NCI-H2171 treated with DMSO at 0.1 percent for 48 hours (cell line): ENCODE results near the gene RFTN1.
A peak's percentile ranks its signal among the peaks of the same experiment; 100 is the strongest.

Source experiments
- DNase-seq: peaks from one replicate; lab custom pipeline; 2025; lab: John Stamatoyannopoulos, UW

Gene RFTN1

GRCh38 chr3:16304061-16305010 is 209.2 kb downstream of the RFTN1 start:
- no peak for DNase-seq

GRCh38 chr3:16303037-16303575 is 210.4 kb downstream of the RFTN1 start:
- DNase-seq, result no peak

GRCh38 chr3:16302082-16302631 is 211.3 kb downstream of the RFTN1 start:
- DNase-seq, result no peak

GRCh38 chr3:16301507-16301906 is 212.0 kb downstream of the RFTN1 start:
- no peak for DNase-seq

GRCh38 chr3:16300881-16301359 is 212.6 kb downstream of the RFTN1 start:
- DNase-seq, result no peak

GRCh38 chr3:16300307-16300706 is 213.2 kb downstream of the RFTN1 start:
- DNase-seq, result no peak

GRCh38 chr3:16299746-16300145 is 213.8 kb downstream of the RFTN1 start:
- DNase-seq, result no peak

- no peak for DNase-seq
Observed at GRCh38 chr3:16298891-16299290, 214.6 kb downstream of the RFTN1 start.

- no peak for DNase-seq
Observed at GRCh38 chr3:16297997-16298885, 215.3 kb downstream of the RFTN1 start.

- no peak for DNase-seq
Observed at GRCh38 chr3:16295298-16295890, 218.1 kb downstream of the RFTN1 start.

GRCh38 chr3:16294844-16295243 is 218.7 kb downstream of the RFTN1 start:
- DNase-seq, result no peak

- no peak for DNase-seq
Observed at GRCh38 chr3:16290827-16291196, 222.7 kb downstream of the RFTN1 start.

- DNase-seq, result peak; percentile 58
Observed at GRCh38 chr3:16290007-16290826, 223.3 kb downstream of the RFTN1 start.

- no peak for DNase-seq
Observed at GRCh38 chr3:16289144-16289889, 224.2 kb downstream of the RFTN1 start.

- no peak for DNase-seq
Observed at GRCh38 chr3:16288664-16289063, 224.8 kb downstream of the RFTN1 start.

GRCh38 chr3:16286751-16287543 is 226.6 kb downstream of the RFTN1 start:
- DNase-seq, result no peak

- no peak for DNase-seq
Observed at GRCh38 chr3:16286161-16286560, 227.3 kb downstream of the RFTN1 start.

- no peak for DNase-seq
Observed at GRCh38 chr3:16284633-16285032, 228.9 kb downstream of the RFTN1 start.

- DNase-seq, result no peak
Observed at GRCh38 chr3:16280671-16281070, 232.8 kb downstream of the RFTN1 start.
